ENCODE measurements around the gene ZBTB40.

The ZBTB40 gene

DNA sequence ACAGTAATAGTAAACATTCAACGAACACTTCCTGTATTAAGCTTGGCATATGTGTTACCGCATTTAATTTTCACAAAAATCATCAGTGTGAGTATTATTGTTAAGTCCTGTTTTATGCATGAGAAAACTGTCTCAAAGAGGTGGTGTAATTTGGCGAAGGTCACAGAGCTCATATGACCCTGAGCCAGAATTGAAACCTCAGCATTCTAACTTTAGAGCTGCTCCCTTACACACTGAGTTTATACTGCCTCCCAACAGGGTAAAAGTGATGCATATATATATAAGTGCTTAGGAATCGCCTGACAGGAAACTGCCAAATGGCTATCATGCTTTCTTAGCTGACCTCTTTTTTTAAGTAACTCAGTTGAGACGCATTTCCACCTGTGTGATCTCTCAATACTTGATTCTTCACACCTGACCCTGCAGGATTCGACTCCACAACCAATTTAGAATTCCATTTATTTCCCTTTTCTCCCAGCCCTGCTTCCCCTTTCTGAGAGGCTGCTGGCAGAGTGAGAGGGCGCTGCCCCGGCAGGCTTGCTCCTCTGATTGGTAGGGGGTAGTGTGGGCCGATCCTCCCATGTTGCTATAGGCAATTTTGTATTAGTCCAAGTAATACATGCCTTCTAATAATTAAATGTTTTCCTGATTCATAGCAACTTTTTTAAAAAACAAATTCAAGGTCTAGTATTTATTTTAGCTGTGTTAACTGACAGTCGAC lies 40.5 kb downstream of the ZBTB40 start:
- intact Hi-C loops (cut with micrococcal nuclease), result no loop called here
- H3K4me3 Mint-ChIP-seq, result no peak overlapping the region
- H3K36me3 Mint-ChIP-seq (ENCODE audit: low read depth), result peaks cover 40% of the 10 kb centered on the region
- H3K27me3 Mint-ChIP-seq, result no peaks in the 10 kb centered on the region
- peaks cover 30% of the 10 kb centered on the region for H3K4me1 Mint-ChIP-seq (ENCODE audit: low read depth)
- peak overlapping the region; percentile 12 for H3K27ac Mint-ChIP-seq
- no peaks in the 10 kb centered on the region for H3K9me3 Mint-ChIP-seq

DNA sequence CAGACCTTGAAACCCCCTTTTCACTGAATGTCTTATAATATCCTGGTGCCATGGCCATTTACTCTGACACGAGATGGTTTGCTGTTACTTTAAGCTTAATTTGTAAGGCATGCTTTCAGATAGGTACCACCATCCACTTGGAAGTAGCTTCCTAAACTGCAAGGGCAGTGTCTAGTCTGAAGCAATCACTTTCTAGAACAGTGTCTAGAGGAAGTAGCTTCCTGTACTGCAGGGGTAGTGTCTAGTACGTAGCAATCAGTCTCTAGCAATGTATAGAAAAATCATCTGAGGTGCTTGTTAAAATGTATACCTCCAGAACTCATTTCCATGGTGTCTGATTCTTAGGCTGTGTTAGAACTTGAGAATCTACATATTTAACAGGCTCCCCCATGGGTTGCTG lies 42.5 kb downstream of the ZBTB40 start:
- Mint-ChIP-seq H3K27ac (no peak overlapping the region), H3K36me3 (ENCODE audit: low read depth) (peaks cover 56% of the 10 kb centered on the region), H3K9me3 (no peaks in the 10 kb centered on the region), H3K27me3 (no peaks in the 10 kb centered on the region), H3K4me3 (no peak overlapping the region), H3K4me1 (ENCODE audit: low read depth) (peaks cover 30% of the 10 kb centered on the region)
- intact Hi-C loops (cut with micrococcal nuclease), result no loop called here

DNA sequence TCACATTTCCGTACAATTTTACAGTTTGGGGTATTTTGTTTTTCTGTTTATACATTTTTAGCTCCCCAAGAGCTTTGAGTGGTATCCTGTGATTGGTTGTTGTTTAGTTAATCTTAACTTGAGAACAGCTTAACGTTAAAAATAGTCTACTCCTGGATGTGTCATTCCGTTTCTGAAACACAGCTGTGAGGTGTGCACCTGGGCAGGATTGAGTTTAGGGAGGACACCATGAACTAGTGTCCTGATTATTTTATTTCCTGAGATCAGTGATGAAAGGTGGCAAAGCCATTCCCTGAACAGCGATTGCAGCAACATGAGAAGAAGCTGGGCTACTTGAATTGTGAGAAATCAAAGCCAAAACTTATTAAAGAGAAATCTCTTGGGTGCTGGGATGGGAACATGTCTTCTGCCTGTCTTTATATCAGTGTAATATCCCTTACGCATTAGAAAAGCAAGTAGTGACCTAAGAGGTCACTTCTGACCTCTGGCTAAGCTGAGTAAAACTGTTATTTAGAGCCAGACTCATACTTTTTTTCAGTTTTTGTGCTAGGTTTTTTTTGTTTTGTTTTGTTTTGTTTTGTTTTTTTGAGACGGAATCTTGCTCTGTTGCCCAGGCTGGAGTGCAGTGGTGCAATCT lies 43.4 kb downstream of the ZBTB40 start:
- Mint-ChIP-seq H3K9me3 (no peaks in the 10 kb centered on the region), H3K27me3 (no peaks in the 10 kb centered on the region), H3K4me3 (no peak overlapping the region), H3K4me1 (ENCODE audit: low read depth) (peaks cover 30% of the 10 kb centered on the region), H3K27ac (no peak overlapping the region), H3K36me3 (ENCODE audit: low read depth) (peaks cover 51% of the 10 kb centered on the region)
- intact Hi-C loops (cut with micrococcal nuclease), result no loop called here

DNA sequence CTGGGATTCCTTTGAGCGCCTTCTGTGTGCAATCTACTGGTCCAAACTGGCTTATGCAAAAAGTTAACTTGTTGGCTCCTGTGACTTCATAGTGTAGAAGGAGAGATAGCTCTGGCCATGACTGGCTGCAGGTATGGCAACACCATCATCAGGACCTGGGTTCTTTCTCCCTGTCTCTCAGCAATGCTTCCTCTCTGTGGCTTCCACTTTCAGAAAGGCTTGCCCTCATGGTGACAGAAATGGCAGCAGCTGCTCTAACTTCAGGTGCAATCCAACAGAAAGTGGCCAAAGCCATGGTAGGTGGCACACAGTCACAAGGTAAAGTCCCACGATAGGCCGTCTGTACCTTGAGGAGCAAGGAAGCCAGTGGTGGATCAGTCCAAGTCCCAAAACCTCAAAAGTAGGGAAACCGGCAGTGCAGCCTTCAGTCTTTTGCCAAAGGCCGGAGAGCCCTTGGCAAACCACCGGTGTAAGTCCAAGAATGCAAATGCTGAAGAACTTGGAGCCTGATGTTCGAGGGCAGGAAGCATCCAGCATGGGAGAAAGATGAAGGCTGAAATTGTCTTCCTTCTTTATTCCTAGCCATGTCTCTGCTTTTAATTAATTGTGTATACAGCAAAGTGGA lies 45.0 kb downstream of the ZBTB40 start:
- Mint-ChIP-seq H3K4me3 (no peak overlapping the region), H3K9me3 (no peaks in the 10 kb centered on the region), H3K4me1 (ENCODE audit: low read depth) (peaks cover 30% of the 10 kb centered on the region), H3K36me3 (ENCODE audit: low read depth) (peaks cover 48% of the 10 kb centered on the region), H3K27ac (no peak overlapping the region), H3K27me3 (no peaks in the 10 kb centered on the region)
- intact Hi-C loops (cut with micrococcal nuclease), result no loop called here

DNA sequence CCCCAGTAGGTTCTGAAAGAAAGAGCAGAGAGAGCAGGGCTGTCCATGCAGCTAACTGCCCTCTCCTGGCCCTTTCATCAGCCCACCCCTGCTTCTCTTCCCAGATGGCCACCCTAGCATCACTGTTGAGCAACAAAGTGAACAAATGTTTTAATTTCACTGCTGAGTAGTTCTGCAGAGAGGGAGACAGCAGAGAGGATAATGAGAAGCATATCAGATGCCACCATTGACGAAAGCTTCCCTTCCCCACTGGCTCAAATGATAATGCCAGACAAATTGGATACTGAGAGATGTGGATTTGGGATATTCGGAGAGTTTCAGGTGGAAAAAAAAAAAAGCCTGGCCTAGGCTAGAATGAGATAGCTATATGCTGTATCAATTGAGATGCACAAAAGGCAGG lies 46.8 kb downstream of the ZBTB40 start:
- no peak overlapping the region for H3K4me3 Mint-ChIP-seq
- intact Hi-C loops (cut with micrococcal nuclease), result no loop called here
- no peaks in the 10 kb centered on the region for H3K9me3 Mint-ChIP-seq
- peaks cover 16% of the 10 kb centered on the region for H3K4me1 Mint-ChIP-seq (ENCODE audit: low read depth)
- H3K27me3 Mint-ChIP-seq, result no peaks in the 10 kb centered on the region
- H3K27ac Mint-ChIP-seq, result no peak overlapping the region
- peaks cover 58% of the 10 kb centered on the region for H3K36me3 Mint-ChIP-seq (ENCODE audit: low read depth)

DNA sequence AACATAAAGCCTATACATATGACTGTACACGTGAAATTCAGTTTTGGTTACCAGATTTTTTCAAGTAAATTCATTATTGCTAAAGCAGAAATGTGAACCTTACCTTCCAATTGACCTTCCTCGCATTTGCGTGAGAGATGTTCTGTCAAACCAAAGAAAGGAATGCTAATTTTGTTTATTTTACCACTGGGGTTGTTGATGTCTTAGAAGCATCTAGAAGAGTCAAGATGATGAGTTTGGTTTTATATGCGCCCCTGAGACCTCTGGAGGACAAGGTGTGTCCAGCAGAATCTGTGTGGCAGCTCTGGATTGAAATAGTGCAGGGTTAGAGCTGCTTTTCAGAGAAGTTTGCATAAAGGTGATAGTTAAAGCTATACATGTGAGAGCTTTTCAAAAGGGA lies 48.4 kb downstream of the ZBTB40 start:
- no peaks in the 10 kb centered on the region for H3K9me3 Mint-ChIP-seq
- H3K36me3 Mint-ChIP-seq (ENCODE audit: low read depth), result peaks cover 61% of the 10 kb centered on the region
- no peaks in the 10 kb centered on the region for H3K27me3 Mint-ChIP-seq
- no peak overlapping the region for H3K27ac Mint-ChIP-seq
- H3K4me1 Mint-ChIP-seq (ENCODE audit: low read depth), result no peaks in the 10 kb centered on the region
- no peak overlapping the region for H3K4me3 Mint-ChIP-seq
- intact Hi-C loops (cut with micrococcal nuclease), result no loop called here

DNA sequence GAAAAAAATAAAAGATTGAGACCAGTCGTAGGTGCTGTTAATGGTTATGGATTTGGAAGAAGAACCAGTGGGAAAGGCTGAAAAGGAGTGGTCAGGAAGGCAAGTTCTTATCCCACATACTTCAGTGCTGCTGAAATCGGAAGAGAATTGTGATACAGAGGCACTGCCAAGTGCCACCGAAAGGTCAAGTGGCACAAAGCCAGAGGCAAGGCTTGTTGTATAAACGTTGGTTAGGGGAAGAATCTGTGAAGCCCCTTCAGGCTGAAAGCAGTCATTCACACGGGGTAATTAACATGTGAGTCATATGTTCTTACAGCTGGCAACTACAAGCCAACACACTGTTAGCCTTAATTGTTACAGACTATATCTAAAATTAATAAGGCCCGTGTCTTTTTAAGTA lies 48.8 kb downstream of the ZBTB40 start:
- Mint-ChIP-seq H3K36me3 (ENCODE audit: low read depth) (peaks cover 61% of the 10 kb centered on the region), H3K4me3 (no peak overlapping the region), H3K4me1 (ENCODE audit: low read depth) (no peaks in the 10 kb centered on the region), H3K27ac (no peak overlapping the region), H3K27me3 (no peaks in the 10 kb centered on the region), H3K9me3 (no peaks in the 10 kb centered on the region)
- intact Hi-C loops (cut with micrococcal nuclease), result no loop called here

DNA sequence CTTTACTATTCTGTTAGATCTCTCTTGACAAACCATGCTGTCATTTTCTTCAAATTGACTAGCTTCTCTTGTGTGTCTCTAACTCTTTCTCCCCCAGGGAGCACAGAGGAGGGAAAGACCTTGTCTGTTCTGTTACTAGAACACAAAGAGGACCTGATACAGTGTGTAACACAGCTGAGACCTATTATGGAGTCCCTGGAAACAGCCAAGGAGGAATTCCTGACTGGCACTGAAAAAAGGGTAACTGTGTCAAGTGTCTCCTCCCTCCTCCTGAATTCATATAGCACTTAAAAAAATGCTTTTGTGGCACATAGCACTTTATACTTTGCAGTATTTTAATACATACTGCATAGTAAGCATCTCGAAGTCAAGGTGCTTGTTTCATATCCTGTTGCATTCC lies 50.6 kb downstream of the ZBTB40 start:
- Mint-ChIP-seq H3K27me3 (no peaks in the 10 kb centered on the region), H3K27ac (no peak overlapping the region), H3K4me1 (ENCODE audit: low read depth) (no peaks in the 10 kb centered on the region), H3K9me3 (no peaks in the 10 kb centered on the region), H3K36me3 (ENCODE audit: low read depth) (peaks cover 60% of the 10 kb centered on the region), H3K4me3 (no peak overlapping the region)
- intact Hi-C loops (cut with micrococcal nuclease), result no loop called here

DNA sequence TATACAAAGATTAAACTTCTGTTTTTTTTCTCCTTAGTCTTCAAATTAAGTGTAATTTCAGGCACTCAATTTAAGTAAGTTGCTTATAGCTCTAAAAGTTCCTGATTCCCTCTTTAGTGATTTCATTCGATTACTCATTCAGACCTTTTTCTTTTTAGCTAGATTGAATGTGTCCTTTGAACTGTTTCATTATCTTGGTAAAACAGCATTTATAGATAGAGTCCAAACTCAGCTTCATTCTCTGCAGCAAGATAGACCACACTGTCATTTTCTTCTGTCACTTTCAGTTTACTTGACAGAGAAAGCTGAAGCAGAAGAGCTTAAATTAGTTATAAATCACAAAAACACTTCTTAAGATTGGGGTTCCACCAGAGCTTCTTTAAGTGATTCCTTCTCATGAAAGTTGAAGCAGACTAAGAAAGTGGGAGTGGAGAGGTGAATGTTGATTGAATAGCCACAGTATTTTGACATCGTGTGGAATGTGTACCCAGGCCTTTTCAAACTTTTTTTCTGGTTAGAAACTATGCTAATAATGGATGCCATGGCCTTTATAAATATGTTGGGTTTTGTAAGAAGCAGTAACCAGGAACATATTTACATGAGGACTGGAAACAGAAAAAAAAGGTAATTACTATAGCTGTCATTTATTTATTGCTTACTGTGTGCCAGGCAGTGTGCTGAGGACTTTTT lies 52.2 kb downstream of the ZBTB40 start:
- Mint-ChIP-seq H3K4me3 (no peak overlapping the region), H3K4me1 (ENCODE audit: low read depth) (no peaks in the 10 kb centered on the region), H3K36me3 (ENCODE audit: low read depth) (peaks cover 64% of the 10 kb centered on the region), H3K27me3 (no peaks in the 10 kb centered on the region), H3K27ac (no peak overlapping the region), H3K9me3 (no peaks in the 10 kb centered on the region)
- intact Hi-C loops (cut with micrococcal nuclease), result no loop called here

DNA sequence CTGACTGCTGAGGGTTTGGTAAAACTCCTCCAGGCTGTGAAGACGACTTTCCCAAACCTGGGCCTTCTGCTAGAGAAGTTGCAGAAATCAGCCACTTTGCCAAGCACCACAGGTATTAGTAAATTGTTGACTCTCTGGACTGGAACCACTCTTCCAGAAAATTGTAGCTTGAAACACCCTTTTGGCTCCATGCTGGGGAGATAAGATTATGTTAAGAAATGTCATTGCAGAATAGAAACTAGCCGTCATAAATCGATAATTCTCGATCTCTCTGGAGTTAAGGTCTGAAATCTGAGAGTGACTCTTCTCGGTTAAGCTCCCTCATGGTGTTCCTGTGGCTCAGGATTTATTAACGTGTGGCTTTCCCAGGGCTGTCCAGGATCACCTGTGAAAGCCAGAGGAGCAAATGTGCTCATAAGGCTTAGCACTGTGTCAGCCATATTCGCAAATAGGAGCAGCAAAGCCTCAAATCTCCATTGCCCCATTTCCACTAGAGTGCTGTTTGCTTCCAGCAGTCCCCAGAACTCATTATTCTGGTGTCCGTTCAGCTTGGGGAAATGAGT lies 54.6 kb downstream of the ZBTB40 start:
- Mint-ChIP-seq H3K27me3 (no peaks in the 10 kb centered on the region), H3K4me1 (ENCODE audit: low read depth) (no peaks in the 10 kb centered on the region), H3K9me3 (no peaks in the 10 kb centered on the region), H3K4me3 (no peak overlapping the region), H3K27ac (no peak overlapping the region), H3K36me3 (ENCODE audit: low read depth) (peaks cover 81% of the 10 kb centered on the region)
- intact Hi-C loops (cut with micrococcal nuclease), result no loop called here

DNA sequence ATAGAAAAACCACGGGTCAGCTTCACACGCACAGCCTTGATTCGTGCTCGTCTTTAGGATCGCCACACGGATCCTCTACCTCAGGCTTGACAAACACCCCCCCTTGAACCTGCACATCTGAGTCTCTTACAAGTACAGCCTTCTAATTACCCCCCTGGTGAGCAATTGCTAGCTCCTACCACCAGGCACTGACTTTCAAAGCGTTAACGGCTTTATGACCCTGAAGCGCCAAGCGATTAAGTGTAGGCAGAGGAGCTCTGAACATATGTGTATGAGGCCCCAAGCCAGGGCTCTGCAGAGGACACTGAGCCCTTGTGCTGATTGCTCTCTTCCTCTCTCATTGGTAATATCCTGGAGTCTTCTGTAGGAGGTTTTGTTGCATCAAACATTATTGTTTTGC lies 55.9 kb downstream of the ZBTB40 start:
- H3K36me3 Mint-ChIP-seq (ENCODE audit: low read depth), result peaks cover 84% of the 10 kb centered on the region
- no peaks in the 10 kb centered on the region for H3K4me1 Mint-ChIP-seq (ENCODE audit: low read depth)
- no peaks in the 10 kb centered on the region for H3K27me3 Mint-ChIP-seq
- H3K4me3 Mint-ChIP-seq, result no peak overlapping the region
- H3K27ac Mint-ChIP-seq, result no peak overlapping the region
- intact Hi-C loops (cut with micrococcal nuclease), result no loop called here
- no peaks in the 10 kb centered on the region for H3K9me3 Mint-ChIP-seq

DNA sequence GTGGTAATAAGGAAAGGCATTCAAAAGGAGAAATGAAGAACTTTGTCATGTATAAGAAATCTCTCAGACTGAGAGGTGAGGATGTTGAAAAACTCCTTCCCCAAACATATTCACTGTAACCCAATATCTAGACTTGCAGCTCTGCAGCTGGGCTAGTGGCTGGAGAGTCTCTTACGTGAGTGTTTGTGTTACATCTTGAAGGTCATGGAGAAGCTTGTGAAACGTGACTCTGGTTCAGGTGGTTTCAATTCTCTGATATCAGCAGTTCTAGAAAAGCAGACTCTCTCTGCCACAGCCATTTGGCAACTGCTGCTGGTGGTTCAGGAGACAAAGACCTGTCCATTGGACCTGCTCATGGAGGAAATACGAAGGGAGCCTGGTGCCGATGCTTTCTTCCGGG lies 56.7 kb downstream of the ZBTB40 start:
- peaks cover 87% of the 10 kb centered on the region for H3K36me3 Mint-ChIP-seq (ENCODE audit: low read depth)

DNA sequence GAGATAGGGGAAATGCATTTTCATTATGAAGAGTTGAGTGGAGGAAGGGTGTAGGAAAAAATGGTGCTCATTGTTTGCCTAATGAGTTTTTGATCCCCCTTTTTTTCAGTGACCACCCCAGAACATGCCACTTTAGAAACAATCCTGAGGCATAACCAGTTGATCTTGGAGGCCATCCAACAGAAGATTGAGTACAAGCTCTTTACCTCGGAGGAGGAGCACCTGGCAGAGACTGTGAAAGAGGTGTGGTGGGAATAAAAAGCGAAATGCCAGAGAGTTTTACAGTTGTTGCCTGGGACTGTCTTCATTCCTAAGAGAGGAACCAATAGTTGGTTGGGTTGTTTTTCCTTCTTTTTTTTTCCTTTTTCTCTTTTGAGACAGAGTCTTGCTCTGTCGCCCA lies 57.3 kb downstream of the ZBTB40 start:
- Mint-ChIP-seq H3K27ac (no peak overlapping the region), H3K4me3 (no peak overlapping the region), H3K9me3 (no peaks in the 10 kb centered on the region), H3K27me3 (no peaks in the 10 kb centered on the region), H3K4me1 (ENCODE audit: low read depth) (no peaks in the 10 kb centered on the region), H3K36me3 (ENCODE audit: low read depth) (peaks cover 85% of the 10 kb centered on the region)
- intact Hi-C loops (cut with micrococcal nuclease), result no loop called here

More for the DNA sequence above, 56.7 kb downstream of the ZBTB40 start:
- Mint-ChIP-seq H3K27me3 (no peaks in the 10 kb centered on the region), H3K4me1 (ENCODE audit: low read depth) (no peaks in the 10 kb centered on the region), H3K27ac (no peak overlapping the region), H3K9me3 (no peaks in the 10 kb centered on the region), H3K4me3 (no peak overlapping the region)
- intact Hi-C loops (cut with micrococcal nuclease), result no loop called here

DNA sequence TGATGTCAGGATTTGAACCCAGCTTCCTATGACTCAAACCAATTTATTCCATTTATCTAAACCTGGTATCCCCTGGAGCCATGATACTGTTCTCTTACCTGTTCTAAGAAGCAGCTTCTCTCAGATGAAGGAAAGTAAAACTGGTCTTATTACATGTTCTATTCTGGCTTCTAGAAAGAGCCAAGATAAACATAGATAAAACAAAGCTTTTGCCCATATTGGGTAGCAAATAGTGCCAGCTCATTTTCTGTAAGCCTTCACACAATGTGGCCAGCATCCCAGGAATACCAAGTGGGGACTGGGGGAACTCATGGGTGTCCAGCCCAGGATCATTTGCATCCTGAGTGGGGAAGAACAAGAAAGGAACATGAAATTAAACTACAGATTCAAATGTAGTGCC lies 58.2 kb downstream of the ZBTB40 start:
- no peaks in the 10 kb centered on the region for H3K4me1 Mint-ChIP-seq (ENCODE audit: low read depth)
- no peaks in the 10 kb centered on the region for H3K27me3 Mint-ChIP-seq
- intact Hi-C loops (cut with micrococcal nuclease), result no loop called here
- no peak overlapping the region for H3K27ac Mint-ChIP-seq
- peaks cover 91% of the 10 kb centered on the region for H3K36me3 Mint-ChIP-seq (ENCODE audit: low read depth)
- H3K9me3 Mint-ChIP-seq, result no peaks in the 10 kb centered on the region
- no peak overlapping the region for H3K4me3 Mint-ChIP-seq

All from dendritic cell treated with granulocyte-macrophage colony-stimulating factor and Interleukin-4, amounts not matched to agents 40 ng/mL and 50 ng/mL, for 4 days (primary cell).